GM18909 (cell line): Measurements from ENCODE around the gene TMPRSS9.

ENCODE experiments used
- ATAC-seq: cut with Tn5 transposase; IDR thresholded peaks from one replicate; pipeline ENCODE4 v1.9.1; 2021; ENCODE audit warnings: mild to moderate bottlenecking; ENCODE audit not compliant: unreplicated experiment, poor library complexity

Gene TMPRSS9

DNA sequence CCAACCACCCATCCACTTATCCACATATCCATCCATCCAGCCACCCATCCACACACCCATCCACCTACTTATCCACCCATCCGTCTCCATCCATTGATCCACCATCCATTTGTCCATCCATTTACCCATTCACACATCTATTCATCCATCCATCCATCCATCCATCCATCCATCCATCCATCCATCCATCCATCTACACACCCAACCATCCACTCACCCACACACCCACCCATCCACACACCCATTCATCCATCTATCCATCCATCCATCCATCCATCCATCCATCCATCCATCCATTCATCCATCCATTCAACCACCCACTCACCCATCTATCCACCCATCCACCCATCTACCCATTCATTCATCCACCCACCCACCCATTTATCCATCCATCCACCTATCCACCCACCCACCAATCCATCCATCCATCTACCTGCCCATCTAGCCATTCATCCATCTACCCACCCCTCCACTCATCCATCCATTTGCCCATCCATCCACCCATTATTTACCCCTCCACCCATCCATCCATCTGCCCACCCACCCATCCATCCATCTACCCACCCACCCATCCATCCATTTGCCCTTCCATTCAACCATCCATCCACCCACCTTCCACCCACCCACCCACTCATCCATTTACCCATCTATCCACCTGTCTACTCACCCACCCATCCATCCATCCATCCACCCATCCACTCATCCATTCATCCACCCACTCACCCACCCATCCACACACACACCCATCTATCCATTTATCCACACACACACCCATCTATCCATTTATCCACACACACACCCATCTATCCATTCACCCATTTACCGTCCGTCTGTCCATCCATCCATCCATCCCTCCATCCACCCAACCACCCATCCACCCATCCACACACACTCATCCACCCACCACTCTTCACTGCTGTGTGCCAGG, 2.5 kb upstream of the TMPRSS9 start:
- no peak for ATAC-seq

DNA sequence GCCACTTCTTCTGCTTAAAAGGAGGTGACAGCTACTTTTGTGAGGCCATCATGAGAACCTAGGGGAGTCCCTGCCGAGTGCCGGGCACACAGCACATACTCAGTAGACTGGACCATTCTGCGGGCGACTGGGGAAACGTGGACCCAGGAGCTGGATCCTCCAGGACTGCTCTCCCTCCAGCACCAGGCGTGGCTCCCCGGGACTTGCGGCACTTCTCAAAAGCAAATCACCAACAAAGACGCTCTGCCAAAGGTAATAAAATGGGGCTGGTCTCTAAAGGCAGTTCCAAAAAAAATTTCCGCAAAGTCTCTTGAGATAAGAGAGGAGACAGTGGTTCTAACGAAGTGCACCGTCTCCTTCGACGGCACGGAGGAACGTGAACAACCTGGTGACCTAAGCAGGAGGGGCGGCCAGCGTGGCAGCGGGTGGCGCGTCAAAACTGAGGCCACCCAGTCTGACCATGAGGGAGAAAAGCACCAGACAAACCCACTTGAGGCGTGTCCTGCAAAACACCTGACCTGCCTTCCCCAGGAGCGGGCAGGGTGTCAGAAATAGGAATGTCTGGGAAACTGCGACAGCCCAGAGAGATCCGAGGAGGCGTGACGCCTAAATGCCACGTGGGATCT, 1.4 kb upstream of the TMPRSS9 start:
- no peak for ATAC-seq

DNA sequence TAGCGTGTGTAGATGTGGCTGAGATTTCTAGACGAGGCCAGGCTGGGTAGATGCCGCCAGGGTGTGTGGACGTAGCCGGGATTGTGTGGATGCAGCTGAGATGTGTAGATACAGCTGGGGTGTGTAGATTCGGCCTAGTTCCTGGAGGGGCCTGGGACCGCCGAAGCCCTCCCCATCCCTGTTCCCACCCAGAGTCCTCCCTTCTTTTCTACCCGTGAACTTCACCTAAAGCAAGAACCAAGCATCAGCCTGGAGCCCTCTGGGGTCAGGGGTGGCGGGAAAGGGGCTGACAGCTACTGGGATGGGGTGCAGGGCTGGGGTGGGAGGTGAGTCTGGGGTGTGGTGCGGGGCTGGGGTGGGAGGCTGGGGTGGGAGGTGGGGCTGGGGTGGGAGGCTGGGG, 768 bp downstream of the TMPRSS9 start:
- ATAC-seq = no peak

DNA sequence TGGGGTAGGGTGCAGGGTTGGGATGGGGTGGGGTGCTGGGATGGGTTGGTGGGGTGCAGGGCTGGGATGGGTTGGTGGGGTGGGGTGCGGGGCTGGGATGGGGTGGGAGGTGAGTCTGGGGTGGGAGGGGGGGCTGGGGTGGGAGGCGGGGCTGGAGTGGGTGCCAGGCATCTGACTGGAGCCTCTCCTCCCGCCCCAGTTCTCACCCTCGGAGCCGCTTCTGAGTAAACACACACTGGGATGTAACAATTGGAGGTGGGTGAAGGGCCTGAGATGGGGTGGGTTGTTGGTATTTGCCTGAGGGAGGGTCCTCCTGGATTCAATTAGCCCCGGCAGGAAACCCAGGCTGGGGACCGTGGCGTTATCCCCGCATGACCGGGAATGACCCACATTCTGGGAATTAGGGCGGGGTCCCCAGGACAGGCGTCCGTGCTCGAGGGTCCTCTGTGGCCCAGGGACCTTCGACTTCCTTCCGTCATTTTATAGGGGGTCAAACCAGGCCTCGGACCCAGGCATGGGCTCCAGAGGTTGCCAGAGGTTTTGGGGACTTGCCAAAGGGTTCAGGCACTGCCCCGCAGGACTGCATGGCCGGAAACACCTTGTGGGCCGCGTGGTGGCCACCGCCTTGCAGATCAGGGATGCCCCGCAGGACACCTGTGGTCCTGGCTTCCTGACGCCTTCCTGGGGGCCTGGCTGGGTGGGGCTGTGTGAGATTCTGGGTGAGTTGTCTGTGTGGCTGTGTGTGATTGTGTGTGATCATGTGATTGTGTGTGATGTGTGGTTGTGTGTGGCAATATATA, 1.4 kb downstream of the TMPRSS9 start:
- ATAC-seq = no peak

DNA sequence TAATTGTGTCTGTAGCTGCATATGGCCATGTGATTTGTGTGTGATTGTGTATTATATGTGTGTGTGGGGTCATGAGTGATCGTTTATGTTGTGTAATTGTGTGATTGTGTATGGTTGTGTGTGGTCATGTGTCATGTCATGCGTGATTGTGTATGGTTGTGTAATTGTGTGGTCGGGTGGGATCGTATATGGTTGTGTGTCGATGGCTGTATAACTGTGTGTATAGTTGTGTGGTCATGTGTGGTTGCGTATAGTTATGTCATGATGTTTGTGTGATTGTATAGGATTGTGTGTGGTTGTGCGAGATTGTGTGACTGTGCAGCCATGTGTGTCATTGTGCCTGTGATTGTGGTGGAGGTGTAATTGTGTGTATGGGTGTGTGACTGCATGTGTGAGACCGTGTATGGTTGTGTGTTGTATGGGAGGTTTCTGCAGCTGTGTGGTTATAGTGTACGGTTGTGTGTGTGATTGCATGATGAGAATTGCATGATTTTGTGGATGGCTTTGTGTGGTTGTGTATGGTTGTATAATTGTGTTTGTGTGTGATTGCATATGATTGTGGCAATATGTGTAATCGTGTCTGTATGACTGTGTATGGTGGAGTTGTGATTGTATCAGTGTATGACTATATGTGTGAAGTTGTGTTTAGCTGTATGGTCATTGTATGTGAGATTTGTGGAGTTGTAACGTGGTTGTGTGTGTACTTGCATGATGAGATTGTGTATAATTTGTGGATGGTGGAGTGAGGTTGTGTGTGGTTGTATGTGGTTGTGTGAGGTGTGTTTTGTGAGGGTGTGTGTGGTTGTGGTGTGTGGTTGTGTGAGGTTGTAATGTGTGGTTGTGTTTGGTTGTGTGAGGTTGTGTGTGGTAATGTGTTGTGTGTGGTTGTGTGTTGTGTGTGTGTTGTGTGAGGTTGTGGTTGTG, 2.2 kb downstream of the TMPRSS9 start:
- ATAC-seq = no peak

DNA sequence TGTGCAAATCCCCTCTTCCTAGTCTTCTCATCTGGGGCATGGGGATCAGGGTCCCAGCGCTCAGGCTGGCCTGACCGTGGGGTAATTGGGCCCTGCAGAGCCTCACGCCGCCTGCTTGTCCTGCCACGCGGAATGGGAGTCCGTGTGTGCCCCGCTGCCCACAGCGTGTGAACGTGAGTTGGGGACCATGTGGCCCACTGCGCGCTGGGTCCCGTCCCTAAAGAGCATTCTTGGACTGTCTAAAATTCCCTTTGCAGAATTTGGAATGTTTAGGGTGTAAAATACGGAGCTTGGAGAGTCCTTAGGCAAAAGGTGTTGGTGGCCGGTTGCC, 2.9 kb downstream of the TMPRSS9 start:
- no peak for ATAC-seq

DNA sequence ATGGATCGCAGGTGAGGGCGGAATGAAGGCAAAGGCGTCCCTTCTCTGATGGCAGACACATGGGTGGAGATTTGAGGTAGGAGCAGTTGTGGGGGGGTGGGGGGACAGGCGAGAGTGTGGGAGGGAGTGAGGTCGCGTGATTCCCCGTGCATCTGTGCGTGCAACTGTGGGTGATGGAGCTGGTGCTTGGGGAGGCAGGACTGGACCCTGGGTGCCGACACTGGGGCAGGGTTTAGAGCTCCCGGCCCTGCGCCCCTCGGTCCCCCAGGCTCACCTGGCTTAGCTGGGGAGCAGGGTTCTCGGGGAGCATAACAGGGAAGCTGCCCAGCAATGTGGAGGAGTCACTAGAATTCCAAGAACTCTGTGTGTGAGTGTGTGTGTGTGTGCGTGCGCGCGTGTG, 3.4 kb downstream of the TMPRSS9 start:
- no peak for ATAC-seq

DNA sequence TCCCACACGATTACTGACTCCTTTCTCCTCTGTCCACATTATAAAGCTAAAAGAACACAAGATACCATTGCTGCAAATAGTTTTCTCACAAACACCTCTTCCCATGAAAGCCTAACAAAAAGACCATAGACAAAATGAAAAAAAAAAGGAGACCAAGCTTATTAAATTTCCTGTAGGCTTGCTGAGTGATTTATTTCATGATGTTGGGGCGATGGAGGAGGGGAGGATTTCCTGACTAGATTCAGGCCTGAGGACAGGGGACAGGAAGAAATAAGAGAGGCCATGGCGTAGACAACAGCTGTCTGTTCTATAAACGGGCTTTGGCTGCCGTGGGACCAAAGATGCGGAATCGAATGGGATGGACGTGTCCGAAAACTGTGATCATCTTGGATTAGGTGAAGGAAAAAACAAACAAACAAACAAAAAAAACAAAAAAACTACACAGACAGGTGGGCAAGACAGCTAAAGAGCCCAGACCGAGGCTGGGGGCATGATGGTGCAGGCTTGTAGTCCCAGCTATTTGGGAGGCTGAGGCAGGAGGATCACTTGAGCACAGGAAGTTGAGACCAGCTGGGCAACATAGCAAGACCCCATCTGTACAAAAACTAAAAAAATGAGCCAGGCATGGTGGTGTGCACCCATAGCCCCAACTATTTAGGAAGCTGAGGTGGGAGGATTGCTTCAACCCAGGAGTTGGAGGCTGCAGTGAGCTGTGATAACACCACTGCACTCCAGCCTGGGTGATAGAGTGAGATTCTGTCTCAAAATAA, 5.3 kb downstream of the TMPRSS9 start:
- no peak for ATAC-seq

DNA sequence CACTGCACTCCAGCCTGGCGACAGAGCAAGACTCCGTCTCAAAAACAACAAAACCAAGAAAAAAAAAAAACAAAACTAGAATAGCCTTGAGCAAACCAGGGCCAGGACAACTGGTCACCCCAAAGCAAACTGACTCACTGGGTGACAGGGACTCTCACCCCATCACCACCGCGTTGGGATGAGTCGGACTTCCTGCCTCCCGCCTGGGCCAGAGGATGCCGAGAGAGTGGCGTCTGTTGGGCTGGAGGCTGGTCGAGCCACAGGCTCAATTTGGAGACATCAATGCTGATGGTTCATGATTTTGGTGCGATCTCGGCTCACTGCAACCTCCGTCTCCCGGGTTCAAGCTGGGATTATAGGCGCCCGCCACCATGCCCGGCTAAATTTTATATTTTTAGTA, 11.6 kb downstream of the TMPRSS9 start:
- ATAC-seq = no peak

DNA sequence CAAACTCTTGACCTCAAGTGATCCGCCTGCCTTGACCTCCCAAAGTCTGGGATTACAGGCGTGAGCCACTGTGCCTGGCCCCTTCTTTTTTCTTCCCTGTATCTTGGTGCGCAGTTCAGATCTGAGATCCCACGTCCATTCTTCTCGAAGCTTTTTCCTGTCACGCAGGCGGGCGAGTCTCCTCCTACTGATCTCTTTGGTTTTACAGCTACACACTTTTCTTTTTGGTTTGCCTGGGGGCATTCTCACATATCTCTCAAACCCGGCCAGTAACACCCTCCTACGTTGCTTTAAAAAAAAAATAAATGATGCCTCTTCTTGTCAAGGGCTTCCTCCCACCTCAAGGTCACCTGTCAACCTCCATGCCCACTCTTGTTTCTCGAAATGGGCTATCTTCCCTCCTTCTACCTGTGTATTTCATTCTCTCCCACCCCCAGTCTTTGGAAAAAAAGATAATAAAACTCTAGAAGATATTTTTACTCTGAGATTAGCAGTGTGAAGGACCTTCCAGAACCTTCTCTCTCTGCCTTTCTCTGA, 12.1 kb downstream of the TMPRSS9 start:
- no peak for ATAC-seq

DNA sequence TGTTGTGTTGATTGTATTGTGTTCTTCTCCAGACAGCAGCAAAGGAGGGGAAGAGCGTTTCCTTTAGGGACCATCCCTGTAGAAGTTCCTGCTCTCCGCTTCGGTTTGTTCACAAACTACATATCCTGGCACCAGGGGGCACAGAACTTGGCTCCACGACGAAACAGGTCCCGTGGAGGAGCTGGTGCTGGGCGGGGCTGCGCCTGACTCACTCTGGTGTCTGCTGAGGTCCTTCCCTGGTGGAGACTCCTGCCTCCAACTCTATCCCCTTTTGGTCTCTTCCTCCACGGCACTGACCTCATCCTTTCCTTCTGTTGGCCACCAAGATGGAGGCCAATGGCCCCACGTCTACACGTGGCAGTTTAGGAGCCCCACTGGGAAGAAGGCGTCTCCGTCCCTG, 14.7 kb downstream of the TMPRSS9 start:
- no peak for ATAC-seq

DNA sequence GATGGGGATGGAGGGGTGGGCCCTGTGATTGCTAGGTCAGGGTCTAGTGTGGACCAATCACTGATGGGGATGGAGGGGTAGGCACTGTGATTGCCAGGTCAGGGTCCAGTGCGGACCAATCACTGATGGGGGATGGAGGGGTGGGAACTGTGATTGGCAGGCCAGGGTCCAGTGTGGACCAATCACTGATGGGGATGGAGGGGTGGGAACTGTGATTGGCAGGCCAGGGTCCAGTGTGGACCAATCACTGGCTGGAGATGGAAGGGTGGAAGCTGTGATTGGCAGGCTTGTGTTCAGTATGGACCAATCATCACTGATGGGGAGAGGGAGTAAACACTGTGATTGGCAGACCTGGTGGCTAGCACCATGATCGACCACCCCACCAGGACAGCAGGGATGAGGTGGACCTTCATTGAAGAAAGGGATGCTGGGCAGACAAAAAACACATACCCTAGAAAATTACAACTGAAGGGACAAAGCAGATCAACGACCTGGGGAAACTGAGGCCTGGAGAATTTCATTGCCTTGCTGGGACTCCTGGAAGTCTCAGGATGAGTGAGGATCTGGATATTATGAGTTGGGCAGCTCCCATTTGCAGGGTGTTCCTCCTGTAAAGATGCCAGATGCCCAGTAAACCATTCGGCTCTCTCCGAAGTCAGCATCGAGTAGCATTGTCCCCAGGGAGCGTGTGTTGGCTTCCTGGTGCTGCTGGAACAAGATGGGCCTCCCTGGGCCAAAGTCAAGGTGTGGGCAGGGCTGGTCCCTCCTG, 15.5 kb downstream of the TMPRSS9 start:
- no peak for ATAC-seq

DNA sequence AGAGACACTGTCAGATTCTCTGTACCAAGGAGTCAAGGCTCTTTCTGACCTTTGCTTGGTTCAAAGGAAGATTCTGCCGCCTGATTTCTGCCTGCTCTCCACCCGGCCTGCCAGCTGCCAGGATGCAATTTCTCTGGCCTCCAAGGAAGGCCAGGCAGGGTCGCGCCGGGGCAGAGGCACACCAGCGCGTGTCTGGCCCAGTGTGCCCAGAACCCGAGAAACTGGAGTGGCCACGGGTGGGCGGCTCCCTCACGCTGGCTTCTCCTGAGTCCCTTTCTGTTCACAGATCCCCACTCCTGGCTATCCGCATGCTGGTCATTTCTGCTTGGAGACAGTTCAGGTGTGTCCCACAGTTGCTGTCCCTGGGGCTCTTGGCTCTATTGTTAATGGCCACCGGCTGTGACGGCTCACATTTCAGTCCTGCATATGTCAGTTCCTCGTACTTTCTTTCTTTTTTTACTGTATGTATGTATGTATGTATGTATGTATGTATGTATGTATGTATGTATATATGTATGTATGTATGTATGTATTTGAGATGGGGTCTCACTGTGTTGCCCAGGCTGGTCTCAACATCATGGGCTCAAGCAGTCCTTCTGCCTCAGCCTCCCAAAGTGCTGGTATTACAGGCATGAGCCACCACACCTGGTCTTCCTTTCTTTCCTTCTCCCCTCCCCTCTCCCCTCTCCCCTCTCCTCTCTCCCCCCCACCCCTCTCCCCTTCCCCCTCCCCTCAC, 16.9 kb downstream of the TMPRSS9 start:
- ATAC-seq = no peak

DNA sequence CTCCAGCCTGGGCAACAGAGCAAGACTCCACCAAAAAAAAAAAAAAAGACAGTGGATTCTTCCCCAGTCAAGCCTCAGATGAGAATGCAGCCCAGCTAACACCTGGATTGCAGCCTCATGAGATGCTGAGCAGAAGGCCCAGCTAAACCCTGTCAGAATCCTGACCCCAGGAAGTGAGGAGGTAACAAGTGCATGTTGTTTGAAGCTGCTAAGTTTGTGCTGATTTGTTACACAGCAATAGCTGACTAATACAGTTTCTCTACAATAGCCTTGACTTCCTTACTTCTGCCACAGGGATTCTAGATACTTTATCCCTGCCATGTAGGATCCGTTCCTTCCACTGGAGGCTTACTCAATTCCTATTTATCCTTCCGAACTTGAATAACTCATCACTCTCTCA, 20.5 kb downstream of the TMPRSS9 start:
- no peak for ATAC-seq

DNA sequence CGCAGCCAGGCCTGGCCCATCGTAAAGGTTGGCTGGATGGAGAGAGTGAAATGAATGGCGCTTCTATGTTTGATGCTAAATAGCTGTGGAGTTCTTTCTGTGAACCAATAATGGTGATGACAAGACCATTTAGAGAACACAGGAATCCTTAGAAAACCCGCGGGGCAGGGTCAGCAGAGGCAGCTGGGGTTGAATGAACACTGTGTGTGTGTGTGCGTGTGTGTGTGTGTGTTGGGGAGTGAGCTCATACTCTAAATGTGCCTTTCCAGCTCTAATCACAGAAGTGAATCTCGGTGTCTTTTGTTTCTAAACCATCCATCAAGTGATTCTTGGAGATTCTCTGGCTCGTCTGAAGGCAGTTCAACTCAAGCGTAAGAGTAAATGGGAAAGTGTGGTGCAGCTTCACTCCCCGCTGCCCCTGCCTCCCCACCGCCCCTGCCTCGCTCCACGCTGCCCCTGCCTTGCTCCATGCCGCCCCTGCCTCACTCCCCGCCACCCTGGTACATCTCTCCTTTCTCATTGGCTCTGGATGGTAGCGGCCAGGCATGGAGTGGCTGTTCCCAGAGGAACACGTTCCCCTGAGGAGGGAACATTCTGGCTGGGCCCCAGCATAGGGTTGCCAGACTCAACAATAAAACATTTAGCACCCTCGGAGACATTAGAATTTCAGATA, 21.2 kb downstream of the TMPRSS9 start:
- ATAC-seq = no peak

DNA sequence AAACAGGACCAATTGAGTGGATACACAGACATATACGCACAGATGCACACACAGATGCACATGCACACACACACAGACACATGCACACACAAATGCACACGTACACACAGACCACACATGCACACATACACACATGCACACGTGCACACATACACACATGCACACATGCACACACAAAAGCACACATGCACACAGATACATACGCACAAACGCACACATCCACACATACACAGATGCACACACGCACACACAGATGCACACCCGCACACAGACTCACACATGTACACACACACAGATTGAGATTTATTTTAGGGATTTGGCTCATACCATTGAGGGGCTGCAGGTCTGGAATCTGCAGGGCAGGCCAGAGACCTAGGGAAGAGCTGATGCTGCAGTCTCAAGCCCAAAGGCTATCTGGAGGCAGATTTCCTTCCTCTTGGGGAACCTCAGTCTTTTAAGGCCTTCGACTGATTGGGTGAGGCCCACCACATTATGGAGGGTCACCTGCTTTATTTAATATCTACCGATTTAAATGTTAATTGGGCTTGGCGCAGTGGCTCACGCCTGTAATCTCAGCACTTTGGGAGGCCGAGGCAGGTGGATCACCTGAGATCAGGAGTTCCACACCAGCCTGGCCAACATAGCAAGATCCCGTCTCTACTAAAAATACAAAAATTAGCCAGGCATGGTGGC, 22.6 kb downstream of the TMPRSS9 start:
- no peak for ATAC-seq
